Panc1 (cell line): ENCODE measurements around the gene SLF1.

ENCODE experiments used
- POLR2AphosphoS5 ChIP-seq: IDR thresholded peaks from 2 replicates; pipeline ENCODE4 v1.6.1; 2012; ENCODE audit warnings: mild to moderate bottlenecking, low read depth, low read length, moderate library complexity
- REST ChIP-seq, 2 experiments: IDR thresholded peaks; 2 replicates each; pipeline ENCODE4 v1.6.1; 2011 to 2012; ENCODE audit warnings: low read depth in 2 of 2, control low read depth in 1 of 2, low read length in 1 of 2, mild to moderate bottlenecking in 1 of 2, moderate library complexity in 1 of 2; ENCODE audit not compliant: insufficient read depth in 1 of 2
- TCF7L2 ChIP-seq: IDR thresholded peaks from 2 replicates; pipeline ENCODE4 v1.6.1; 2011; ENCODE audit warnings: mild to moderate bottlenecking, low read depth, low read length, inconsistent platforms
- TF ChIP-seq, protein P1 (sequence below): fragments of 450-650 bp; IDR thresholded peaks from 2 replicates; pipeline ENCODE4 v1.5.1; 2017; ENCODE audit warnings: mild to moderate bottlenecking

- TF ChIP-seq, protein P1, sequence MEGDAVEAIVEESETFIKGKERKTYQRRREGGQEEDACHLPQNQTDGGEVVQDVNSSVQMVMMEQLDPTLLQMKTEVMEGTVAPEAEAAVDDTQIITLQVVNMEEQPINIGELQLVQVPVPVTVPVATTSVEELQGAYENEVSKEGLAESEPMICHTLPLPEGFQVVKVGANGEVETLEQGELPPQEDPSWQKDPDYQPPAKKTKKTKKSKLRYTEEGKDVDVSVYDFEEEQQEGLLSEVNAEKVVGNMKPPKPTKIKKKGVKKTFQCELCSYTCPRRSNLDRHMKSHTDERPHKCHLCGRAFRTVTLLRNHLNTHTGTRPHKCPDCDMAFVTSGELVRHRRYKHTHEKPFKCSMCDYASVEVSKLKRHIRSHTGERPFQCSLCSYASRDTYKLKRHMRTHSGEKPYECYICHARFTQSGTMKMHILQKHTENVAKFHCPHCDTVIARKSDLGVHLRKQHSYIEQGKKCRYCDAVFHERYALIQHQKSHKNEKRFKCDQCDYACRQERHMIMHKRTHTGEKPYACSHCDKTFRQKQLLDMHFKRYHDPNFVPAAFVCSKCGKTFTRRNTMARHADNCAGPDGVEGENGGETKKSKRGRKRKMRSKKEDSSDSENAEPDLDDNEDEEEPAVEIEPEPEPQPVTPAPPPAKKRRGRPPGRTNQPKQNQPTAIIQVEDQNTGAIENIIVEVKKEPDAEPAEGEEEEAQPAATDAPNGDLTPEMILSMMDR = no peak
- TF ChIP-seq REST (IDR thresholded peaks at IDR 0.05; ENCODE audit: insufficient read depth in 1 of 2, low read depth in 2 of 2, low read length in 1 of 2) = no peak
- TF ChIP-seq TCF7L2 = no peak
- no peak for TF ChIP-seq POLR2AphosphoS5
Measured at GRCh38 chr5:94702729-94703128, 84.3 kb downstream of the SLF1 start.
